H9 (cell line): Measurements from ENCODE around the gene REEP3. TPM values are rescaled to one million over a fixed set of nuclear protein-coding genes. Genes with fewer than 3 reads are reported as not detected.
A peak's percentile ranks its signal among the peaks of the same experiment; 100 is the strongest.

Source experiments
- DNase-seq: peaks from one replicate; pipeline ENCODE4 v3.0.0-alpha.2; 2017
- H2AFZ ChIP-seq: one replicate; pipeline ENCODE4 v1.6.1; 2013; ENCODE audit warnings: mild to moderate bottlenecking, low read length, control low read depth, moderate library complexity
- H2AK5ac ChIP-seq: 2 replicates; pipeline ENCODE4 v1.6.1; 2013; ENCODE audit warnings: low read length, control low read depth, mixed read lengths; ENCODE audit not compliant: insufficient read length
- H2BK120ac ChIP-seq: one replicate; pipeline ENCODE4 v1.6.1; 2013; ENCODE audit warnings: low read depth, mild to moderate bottlenecking, low read length, control low read depth, inconsistent platforms; ENCODE audit not compliant: poor library complexity, severe bottlenecking
- H2BK12ac ChIP-seq: 2 replicates; pipeline ENCODE4 v1.6.1; 2013; ENCODE audit warnings: low read length, control low read depth, mixed read lengths, low read depth; ENCODE audit not compliant: insufficient read length
- H2BK15ac ChIP-seq: 2 replicates; pipeline ENCODE4 v1.6.1; 2013; ENCODE audit warnings: low read depth, low read length, control low read depth
- H2BK20ac ChIP-seq: one replicate; pipeline ENCODE4 v1.6.1; 2013; ENCODE audit warnings: low read depth, mild to moderate bottlenecking, low read length, control low read depth, inconsistent platforms; ENCODE audit not compliant: poor library complexity, severe bottlenecking
- H2BK5ac ChIP-seq: 2 replicates; pipeline ENCODE4 v1.6.1; 2013; ENCODE audit warnings: low read length, control low read depth, mixed read lengths; ENCODE audit not compliant: insufficient read length
- H3K14ac ChIP-seq: 2 replicates; pipeline ENCODE4 v1.6.1; 2013; ENCODE audit warnings: low read length, control low read depth; ENCODE audit not compliant: insufficient read depth
- H3K18ac ChIP-seq: 2 replicates; pipeline ENCODE4 v1.6.1; 2013; ENCODE audit warnings: low read depth, mild to moderate bottlenecking, mixed read lengths, low read length, control low read depth; ENCODE audit not compliant: insufficient read length
- H3K23ac ChIP-seq: 2 replicates; pipeline ENCODE4 v1.6.1; 2013; ENCODE audit warnings: low read length, control low read depth, mixed read lengths, low read depth; ENCODE audit not compliant: insufficient read length
- H3K23me2 ChIP-seq: 2 replicates; pipeline ENCODE4 v1.6.1; 2013; ENCODE audit warnings: low read depth, mild to moderate bottlenecking, mixed read lengths, low read length, control low read depth; ENCODE audit not compliant: insufficient read length, poor library complexity, severe bottlenecking
- H3K27ac ChIP-seq: 2 replicates; pipeline ENCODE4 v1.5.1; 2013; ENCODE audit warnings: low read length, control low read depth, mixed read lengths, low read depth; ENCODE audit not compliant: insufficient read length
- H3K27me3 ChIP-seq: 2 replicates; pipeline ENCODE4 v1.6.1; 2013; ENCODE audit warnings: low read length, control low read depth, inconsistent platforms; ENCODE audit not compliant: insufficient read depth
- H3K4ac ChIP-seq: 2 replicates; pipeline ENCODE4 v1.6.1; 2013; ENCODE audit warnings: low read depth, mild to moderate bottlenecking, control low read depth, inconsistent platforms, low read length, moderate library complexity
- H3K4me1 ChIP-seq: 2 replicates; pipeline ENCODE4 v1.6.1; 2013; ENCODE audit warnings: low read length, control low read depth, inconsistent platforms; ENCODE audit not compliant: insufficient read depth
- H3K4me2 ChIP-seq: 2 replicates; pipeline ENCODE4 v1.6.1; 2013; ENCODE audit warnings: low read length, control low read depth, mixed read lengths; ENCODE audit not compliant: insufficient read length, insufficient read depth
- H3K56ac ChIP-seq: 2 replicates; pipeline ENCODE4 v1.6.1; 2013; ENCODE audit warnings: low read depth, mild to moderate bottlenecking, mixed read lengths, low read length, control low read depth; ENCODE audit not compliant: insufficient read length
- H3K79me1 ChIP-seq: 2 replicates; pipeline ENCODE4 v1.6.1; 2013; ENCODE audit warnings: low read depth, mild to moderate bottlenecking, moderate library complexity, low read length, control low read depth, inconsistent platforms; ENCODE audit not compliant: insufficient read depth, poor library complexity, severe bottlenecking
- H3K79me2 ChIP-seq: 2 replicates; pipeline ENCODE4 v1.6.1; 2013; ENCODE audit warnings: low read length, control low read depth, inconsistent platforms; ENCODE audit not compliant: insufficient read depth
- H3K9ac ChIP-seq: 2 replicates; pipeline ENCODE4 v1.6.1; 2013; ENCODE audit warnings: low read length, control low read depth, mixed read lengths; ENCODE audit not compliant: insufficient read length; ENCODE audit errors: extremely low read depth
- H3K9me3 ChIP-seq: one replicate; pipeline ENCODE4 v1.6.1; 2013; ENCODE audit warnings: low read depth, low read length, inconsistent platforms; ENCODE audit not compliant: control insufficient read depth
- H3T11ph ChIP-seq: one replicate; pipeline ENCODE4 v1.6.1; 2013; ENCODE audit warnings: mild to moderate bottlenecking, low read length, control low read depth, inconsistent platforms
- H4K20me1 ChIP-seq: one replicate; pipeline ENCODE4 v1.6.1; 2013; ENCODE audit not compliant: control insufficient read depth, insufficient read length, insufficient read depth
- H4K5ac ChIP-seq: 2 replicates; pipeline ENCODE4 v1.6.1; 2013; ENCODE audit warnings: low read depth, mild to moderate bottlenecking, mixed read lengths, low read length, control low read depth; ENCODE audit not compliant: insufficient read length
- H4K8ac ChIP-seq: replicated peaks from 2 replicates; pipeline ENCODE4 v1.6.1; 2013; ENCODE audit warnings: low read length, control low read depth, mixed read lengths, low read depth; ENCODE audit not compliant: insufficient read length
- H4K91ac ChIP-seq: 2 replicates; pipeline ENCODE4 v1.6.1; 2013; ENCODE audit warnings: low read depth, mild to moderate bottlenecking, moderate library complexity, mixed read lengths, low read length, control low read depth; ENCODE audit not compliant: insufficient read length
- H3K27ac Mint-ChIP-seq, 3 experiments: 2 replicates in 2 of 3; 3 replicates in 1 of 3; pipeline ENCODE4 v1.8.0; 2020 to 2021; ENCODE audit warnings: mixed read lengths in 3 of 3, mild to moderate bottlenecking in 1 of 3, moderate library complexity in 1 of 3
- H3K27me3 Mint-ChIP-seq: 2 replicates; pipeline ENCODE4 v1.8.0; 2021; ENCODE audit warnings: low read depth, mild to moderate bottlenecking, moderate library complexity, mixed read lengths
- H3K36me3 Mint-ChIP-seq, 3 experiments: 2 replicates in 2 of 3; 3 replicates in 1 of 3; pipeline ENCODE4 v1.8.0; 2020 to 2021; ENCODE audit warnings: low read depth in 3 of 3, mixed read lengths in 3 of 3; ENCODE audit not compliant: insufficient read depth in 1 of 3
- H3K4me1 Mint-ChIP-seq, 2 experiments: 2 replicates each; pipeline ENCODE4 v1.8.0; 2020; ENCODE audit warnings: mixed read lengths in 2 of 2
- H3K4me3 Mint-ChIP-seq, 2 experiments: 2 replicates in 1 of 2; 3 replicates in 1 of 2; pipeline ENCODE4 v1.8.0; 2020 to 2021; ENCODE audit warnings: mild to moderate bottlenecking in 2 of 2, mixed read lengths in 2 of 2, moderate library complexity in 1 of 2
- H3K9me3 Mint-ChIP-seq, 2 experiments: 2 replicates in 1 of 2; 3 replicates in 1 of 2; pipeline ENCODE4 v1.8.0; 2020; ENCODE audit warnings: mild to moderate bottlenecking in 2 of 2, mixed read lengths in 2 of 2, moderate library complexity in 1 of 2
- WGBS: extraction: QIAGEN DNeasy Blood & Tissue Kit; methylation state at CpG from one replicate; pipeline ENCODE4 v1.1.7; 2013; ENCODE audit warnings: missing lambda C conversion rate, low lambda C conversion rate, mixed read lengths; ENCODE audit not compliant: insufficient read length; ENCODE audit errors: extremely low coverage; 5-methylcytosine and 5-hydroxymethylcytosine counted together
- total RNA-seq: library from RNA; stranded (reverse); gene quantifications from 2 replicates; pipeline ENCODE4 v1.2.1, GENCODE V29; 2021
- TF ChIP-seq, protein P1 (sequence below): fragments of 200-600 bp; sonication (generic); conservative IDR thresholded peaks from 3 replicates; pipeline ENCODE4 v1.8.0; 2021; ENCODE audit warnings: antibody characterized with exemption, mild to moderate bottlenecking

The REEP3 gene
- total RNA-seq, 1 experiment from 2014 or later = 21.4 TPM

- no peaks in the 10 kb centered on the region for H3K9me3 ChIP-seq
- H3K27me3 Mint-ChIP-seq = peaks cover 2% of the 10 kb centered on the region
- H3K4me3 Mint-ChIP-seq = no peak overlapping the region
- H3K14ac ChIP-seq = no peak overlapping the region
- DNase-seq = no peak
- H3K23me2 ChIP-seq = peaks cover 15% of the 10 kb centered on the region
- no peak overlapping the region for H4K8ac ChIP-seq
- H4K5ac ChIP-seq = no peak overlapping the region
- H3T11ph ChIP-seq = no peak overlapping the region
- H3K79me1 ChIP-seq = no peaks in the 10 kb centered on the region
- no peak overlapping the region for H3K18ac ChIP-seq
- no peak overlapping the region for H3K4ac ChIP-seq
- H3K4me1 ChIP-seq = no peaks in the 10 kb centered on the region; the same call in 1 of the 2 replicates
- H4K91ac ChIP-seq = no peak overlapping the region
- H3K79me2 ChIP-seq = no peaks in the 10 kb centered on the region
- H3K4me2 ChIP-seq = no peak overlapping the region
- H2AFZ ChIP-seq = no peak overlapping the region
- no peak overlapping the region for H3K27ac Mint-ChIP-seq
- H2BK15ac ChIP-seq = no peak overlapping the region
- H3K9me3 Mint-ChIP-seq = no peaks in the 10 kb centered on the region
- no peak overlapping the region for H2AK5ac ChIP-seq
- H4K20me1 ChIP-seq = no peaks in the 10 kb centered on the region
- no peak overlapping the region for H2BK5ac ChIP-seq
- H2BK120ac ChIP-seq = no peak overlapping the region
- no peak overlapping the region for H3K27ac ChIP-seq
- no peak overlapping the region for H2BK12ac ChIP-seq
- no peaks in the 10 kb centered on the region for H3K27me3 ChIP-seq
- no peak overlapping the region for H3K9ac ChIP-seq
- no peak overlapping the region for H3K56ac ChIP-seq
- TF ChIP-seq, protein P1, sequence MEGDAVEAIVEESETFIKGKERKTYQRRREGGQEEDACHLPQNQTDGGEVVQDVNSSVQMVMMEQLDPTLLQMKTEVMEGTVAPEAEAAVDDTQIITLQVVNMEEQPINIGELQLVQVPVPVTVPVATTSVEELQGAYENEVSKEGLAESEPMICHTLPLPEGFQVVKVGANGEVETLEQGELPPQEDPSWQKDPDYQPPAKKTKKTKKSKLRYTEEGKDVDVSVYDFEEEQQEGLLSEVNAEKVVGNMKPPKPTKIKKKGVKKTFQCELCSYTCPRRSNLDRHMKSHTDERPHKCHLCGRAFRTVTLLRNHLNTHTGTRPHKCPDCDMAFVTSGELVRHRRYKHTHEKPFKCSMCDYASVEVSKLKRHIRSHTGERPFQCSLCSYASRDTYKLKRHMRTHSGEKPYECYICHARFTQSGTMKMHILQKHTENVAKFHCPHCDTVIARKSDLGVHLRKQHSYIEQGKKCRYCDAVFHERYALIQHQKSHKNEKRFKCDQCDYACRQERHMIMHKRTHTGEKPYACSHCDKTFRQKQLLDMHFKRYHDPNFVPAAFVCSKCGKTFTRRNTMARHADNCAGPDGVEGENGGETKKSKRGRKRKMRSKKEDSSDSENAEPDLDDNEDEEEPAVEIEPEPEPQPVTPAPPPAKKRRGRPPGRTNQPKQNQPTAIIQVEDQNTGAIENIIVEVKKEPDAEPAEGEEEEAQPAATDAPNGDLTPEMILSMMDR = peak; percentile 63
- no peaks in the 10 kb centered on the region for H3K36me3 Mint-ChIP-seq
- H3K4me1 Mint-ChIP-seq = peaks cover 13 to 21% of the 10 kb centered on the region in 2 experiments
- WGBS = no CpG with 5 or more reads among the region's 5 CpGs
- H3K23ac ChIP-seq = no peak overlapping the region
- H2BK20ac ChIP-seq = no peak overlapping the region
These were observed 112.7 kb downstream of the REEP3 start for GRCh38 chr10:63633677-63634487.
